SK-N-SH (cell line): Measurements from ENCODE around the gene SLC7A1.

ENCODE experiments used
- CTCF ChIP-seq: fragments of 200-600 bp; sonication (generic); IDR thresholded peaks from 2 replicates; pipeline ENCODE4 v1.6.1; 2017; ENCODE audit warnings: antibody characterized with exemption, mild to moderate bottlenecking, moderate library complexity
- FOXM1 ChIP-seq: IDR thresholded peaks from 2 replicates; pipeline ENCODE4 v1.4.0; 2012; ENCODE audit warnings: low read depth, mild to moderate bottlenecking
- JUND ChIP-seq: IDR thresholded peaks from 2 replicates; pipeline ENCODE4 v1.4.0; 2012
- MAX ChIP-seq: IDR thresholded peaks from 2 replicates; pipeline ENCODE4 v1.4.0; 2012; ENCODE audit warnings: low read depth
- NRF1 ChIP-seq: IDR thresholded peaks from 2 replicates; pipeline ENCODE4 v1.6.1; 2012; ENCODE audit warnings: low read depth, mild to moderate bottlenecking, low read length
- POLR2AphosphoS5 ChIP-seq: IDR thresholded peaks from 2 replicates; pipeline ENCODE4 v1.6.1; 2012; ENCODE audit warnings: low read depth, low read length
- RCOR1 ChIP-seq: fragments of 150-350 bp; IDR thresholded peaks from 2 replicates; pipeline ENCODE4 v1.6.1; 2017; ENCODE audit warnings: antibody characterized with exemption, low read length
- SMC3 ChIP-seq: IDR thresholded peaks from 2 replicates; pipeline ENCODE4 v1.6.1; 2012; ENCODE audit warnings: low read depth, low read length, improper control_type of control experiment
- TAF1 ChIP-seq: IDR thresholded peaks from 2 replicates; pipeline ENCODE4 v1.6.1; 2012; ENCODE audit warnings: low read depth, mild to moderate bottlenecking, low read length, moderate library complexity, borderline replicate concordance
- TEAD4 ChIP-seq: IDR thresholded peaks from 2 replicates; pipeline ENCODE4 v1.4.0; 2012; ENCODE audit warnings: mild to moderate bottlenecking, borderline replicate concordance; ENCODE audit not compliant: insufficient read depth

DNA sequence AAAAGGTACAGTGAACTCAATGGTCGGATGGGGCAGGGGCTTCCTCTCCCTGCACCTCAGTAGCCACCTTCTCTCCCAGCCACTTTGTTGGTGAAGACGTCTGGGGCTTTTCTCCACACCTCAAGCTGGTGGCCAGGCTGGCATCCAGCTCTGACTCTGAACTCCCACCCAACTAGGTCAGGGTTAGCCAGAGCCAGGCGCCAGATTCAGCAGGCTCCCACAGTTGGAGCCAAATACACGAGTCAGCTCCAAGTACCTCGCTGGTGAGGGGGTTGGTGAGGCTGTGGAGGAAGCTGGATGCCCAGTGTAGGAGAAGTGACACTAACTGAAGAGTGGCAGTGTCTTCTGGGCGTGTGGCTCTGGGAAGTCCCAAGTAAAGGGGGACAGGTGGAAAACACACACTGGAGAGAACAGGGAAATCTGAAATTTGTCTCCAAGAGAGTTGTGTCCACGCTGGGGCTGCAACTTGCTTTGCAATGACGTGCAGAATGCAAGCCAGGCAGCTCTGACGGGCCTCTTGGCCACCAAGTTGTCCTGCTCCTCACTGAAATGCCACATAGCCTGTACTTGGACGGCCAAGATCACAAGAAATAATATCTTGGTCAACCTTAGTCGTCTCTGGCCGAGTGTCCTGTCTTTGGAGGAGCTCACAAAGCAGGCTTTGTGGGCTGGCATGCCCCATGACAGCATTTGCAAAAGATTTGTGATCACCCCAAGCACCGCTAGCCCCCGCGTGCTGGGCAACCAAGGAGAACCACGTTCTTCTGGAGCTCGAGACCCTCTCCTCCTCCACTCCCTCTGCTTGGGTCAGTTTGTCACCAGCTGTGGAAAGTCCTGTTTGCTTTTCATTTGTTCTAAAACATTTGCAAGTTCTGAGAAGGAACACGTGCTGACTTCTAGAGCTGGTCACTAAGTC lies 18.1 kb downstream of the SLC7A1 start:
- TF ChIP-seq FOXM1, result no peak
- no peak for TF ChIP-seq CTCF
- TF ChIP-seq TAF1, result no peak
- no peak for TF ChIP-seq MAX
- no peak for TF ChIP-seq JUND
- no peak for TF ChIP-seq RCOR1
- TF ChIP-seq NRF1, result no peak
- TF ChIP-seq TEAD4, result no peak
- no peak for TF ChIP-seq SMC3
- TF ChIP-seq POLR2AphosphoS5, result no peak
